ENCODE measurements around the gene LRRC4C.

LRRC4C gene

DNA sequence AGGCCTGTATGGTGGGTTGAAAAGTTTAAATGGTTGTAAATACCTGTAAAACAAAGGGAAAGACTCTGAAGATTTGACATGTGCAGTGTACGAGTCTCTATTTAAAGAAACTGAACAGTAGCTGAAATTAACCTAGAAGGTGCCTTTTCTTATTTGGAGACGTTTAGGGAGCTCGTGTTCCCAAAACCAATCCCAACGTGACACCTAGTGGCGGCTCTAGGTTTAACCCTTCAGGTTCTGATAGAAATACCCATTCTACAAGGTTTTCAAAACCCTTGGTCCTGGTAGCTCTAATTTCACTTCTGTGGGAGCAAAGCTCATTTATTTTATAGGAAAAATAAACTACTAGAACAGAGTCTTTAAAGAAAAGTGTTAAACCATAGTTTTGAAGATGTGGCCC is 258.3 kb downstream of the LRRC4C start:
- Histone ChIP-seq H3K4me1 (ENCODE audit: control insufficient read depth, insufficient read depth, low read length, unreplicated experiment) (no peaks in the 10 kb centered on the region), H2AFZ (ENCODE audit: low read length, unreplicated experiment) (no peak overlapping the region), H3K36me3 (ENCODE audit: insufficient read depth, low read length) (no peaks in the 10 kb centered on the region), H3K27ac (ENCODE audit: low read depth, low read length) (no peak overlapping the region), H3K79me2 (ENCODE audit: control insufficient read depth, insufficient read depth, low read length, unreplicated experiment) (no peaks in the 10 kb centered on the region), H3K27me3 (ENCODE audit: insufficient read depth, low read length) (no peaks in the 10 kb centered on the region; the same call in 1 of the 2 replicates), H3K4me3 (ENCODE audit: low read depth, low read length) (no peak overlapping the region)

DNA sequence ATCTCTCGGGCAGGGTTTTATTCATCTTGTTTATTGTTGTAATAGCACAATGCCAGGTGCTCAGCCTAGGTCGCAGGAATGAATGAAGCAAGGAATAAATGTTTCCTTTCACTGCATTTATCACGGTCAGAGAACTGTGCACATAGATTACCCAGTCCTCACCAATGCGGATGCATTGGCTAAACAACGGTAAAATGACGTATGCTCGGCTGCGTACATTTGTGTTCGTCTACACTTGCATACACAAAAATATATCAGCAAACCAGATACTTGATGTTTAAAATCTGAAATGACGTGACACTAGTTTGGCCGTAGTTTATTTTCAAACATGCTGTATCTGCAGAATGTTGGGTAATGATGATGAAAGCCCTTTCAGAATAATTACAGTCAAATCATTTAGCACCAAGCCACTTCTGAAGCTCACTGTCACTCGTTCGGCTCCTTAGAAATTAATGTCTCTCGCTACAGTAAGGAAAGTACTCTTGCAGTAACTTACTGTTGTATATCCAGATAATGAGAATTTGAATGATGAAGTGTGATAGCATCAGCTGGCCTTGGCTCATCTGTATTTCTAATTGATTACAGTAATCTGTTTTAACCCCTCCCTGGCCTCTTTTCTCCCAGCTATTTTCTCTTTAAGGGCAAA is 268.9 kb downstream of the LRRC4C start:
- Histone ChIP-seq H3K4me1 (ENCODE audit: control insufficient read depth, insufficient read depth, low read length, unreplicated experiment) (no peaks in the 10 kb centered on the region), H3K79me2 (ENCODE audit: control insufficient read depth, insufficient read depth, low read length, unreplicated experiment) (no peaks in the 10 kb centered on the region), H3K27me3 (ENCODE audit: insufficient read depth, low read length) (no peaks in the 10 kb centered on the region), H3K4me3 (ENCODE audit: low read depth, low read length) (no peak overlapping the region), H3K27ac (ENCODE audit: low read depth, low read length) (no peak overlapping the region), H2AFZ (ENCODE audit: low read length, unreplicated experiment) (no peak overlapping the region), H3K36me3 (ENCODE audit: insufficient read depth, low read length) (no peaks in the 10 kb centered on the region)

DNA sequence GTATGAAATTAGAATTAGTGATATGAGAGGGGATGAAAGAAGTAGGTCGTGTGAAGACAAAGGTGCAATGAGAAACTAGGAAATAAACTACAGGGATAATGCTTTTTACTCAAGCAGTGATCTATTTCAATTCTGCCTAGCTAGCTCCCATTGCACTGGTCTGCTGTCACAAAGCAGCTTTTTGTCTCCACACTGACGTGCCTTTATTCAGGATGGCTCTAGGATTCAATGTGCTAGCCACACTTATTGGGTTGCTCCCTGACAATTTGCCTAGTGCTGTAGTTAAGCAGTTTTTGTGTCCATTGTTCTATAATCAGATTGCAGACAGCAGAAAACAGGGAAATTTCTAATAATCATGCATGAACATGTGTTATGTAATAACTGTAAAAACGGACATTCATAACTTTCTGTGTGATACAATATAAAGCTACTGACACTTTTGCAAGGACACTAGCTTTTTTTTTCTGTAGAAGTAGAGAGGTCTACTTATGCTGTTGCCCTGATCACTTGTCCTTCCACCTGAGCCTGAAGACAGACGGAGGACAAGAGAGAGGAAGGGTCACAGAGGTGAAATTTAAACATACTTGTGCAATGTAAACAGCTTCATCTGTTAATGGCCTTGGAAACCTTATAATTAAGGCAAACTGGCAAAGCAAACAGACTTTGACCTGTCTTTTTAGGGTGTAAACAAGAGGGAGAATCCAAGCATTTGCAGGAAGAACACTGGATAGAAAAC is 269.6 kb downstream of the LRRC4C start:
- H3K36me3 ChIP-seq (ENCODE audit: insufficient read depth, low read length) = no peaks in the 10 kb centered on the region
- no peaks in the 10 kb centered on the region for H3K79me2 ChIP-seq (ENCODE audit: control insufficient read depth, insufficient read depth, low read length, unreplicated experiment)
- H3K27me3 ChIP-seq (ENCODE audit: insufficient read depth, low read length) = no peaks in the 10 kb centered on the region

DNA sequence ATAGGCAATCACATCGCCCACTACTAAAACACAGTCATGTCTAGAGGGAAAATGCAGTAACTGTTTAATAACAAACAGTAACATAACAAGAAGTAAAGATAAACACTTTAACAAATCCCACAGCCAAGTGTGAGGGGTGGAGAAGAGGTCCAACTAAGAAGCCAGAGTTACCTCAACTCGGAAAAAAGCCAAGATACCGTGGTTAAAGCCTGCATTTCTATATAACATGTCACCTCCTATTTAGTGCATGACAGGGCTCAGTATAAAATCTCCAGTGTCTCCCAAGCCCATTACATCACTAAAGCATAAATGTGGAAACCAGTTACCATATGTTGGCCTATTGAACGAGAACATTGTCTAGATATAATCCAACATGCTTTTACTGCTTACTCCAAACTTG is 281.7 kb downstream of the LRRC4C start:
- Histone ChIP-seq H3K79me2 (ENCODE audit: control insufficient read depth, insufficient read depth, low read length, unreplicated experiment) (no peaks in the 10 kb centered on the region), H3K36me3 (ENCODE audit: insufficient read depth, low read length) (no peaks in the 10 kb centered on the region), H3K27me3 (ENCODE audit: insufficient read depth, low read length) (no peaks in the 10 kb centered on the region), H3K4me3 (ENCODE audit: low read depth, low read length) (no peak overlapping the region), H3K4me1 (ENCODE audit: control insufficient read depth, insufficient read depth, low read length, unreplicated experiment) (no peaks in the 10 kb centered on the region), H3K27ac (ENCODE audit: low read depth, low read length) (no peak overlapping the region), H2AFZ (ENCODE audit: low read length, unreplicated experiment) (no peak overlapping the region)

More for the DNA sequence above, 269.6 kb downstream of the LRRC4C start:
- no peaks in the 10 kb centered on the region for H3K4me1 ChIP-seq (ENCODE audit: control insufficient read depth, insufficient read depth, low read length, unreplicated experiment)
- H3K27ac ChIP-seq (ENCODE audit: low read depth, low read length) = no peak overlapping the region
- no peak overlapping the region for H2AFZ ChIP-seq (ENCODE audit: low read length, unreplicated experiment)
- no peak overlapping the region for H3K4me3 ChIP-seq (ENCODE audit: low read depth, low read length)

DNA sequence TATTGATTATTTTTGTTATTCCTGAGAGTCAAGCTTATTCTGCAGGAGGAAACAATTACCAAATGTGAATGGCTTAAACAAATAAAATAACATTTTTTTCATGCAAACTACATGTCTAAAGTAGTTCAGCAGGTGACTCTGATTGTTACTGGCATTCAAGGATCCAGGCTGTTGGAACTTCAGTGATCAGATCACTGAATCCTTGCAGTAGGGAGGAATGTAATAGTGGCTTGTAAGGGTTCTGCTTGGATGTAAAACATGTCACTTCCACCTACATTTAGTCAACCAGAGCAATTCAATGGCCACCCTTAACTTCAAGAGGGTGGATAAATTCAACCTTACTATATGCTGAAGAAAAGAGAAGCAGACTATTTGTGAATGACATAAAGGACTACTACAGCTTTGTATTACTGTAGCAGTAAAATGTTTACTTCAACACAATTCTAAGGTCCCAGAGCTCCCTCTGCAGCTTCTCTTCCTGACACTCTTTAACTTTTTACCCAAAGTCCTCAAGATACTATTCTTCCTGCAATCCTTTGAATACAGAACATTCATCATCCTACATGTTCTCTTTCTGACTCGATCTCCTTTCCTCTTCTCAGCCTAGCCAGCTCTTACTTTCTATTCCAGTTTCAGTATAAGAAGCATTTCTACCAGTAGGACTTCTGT is 284.0 kb downstream of the LRRC4C start:
- Histone ChIP-seq H3K27ac (ENCODE audit: low read depth, low read length) (no peak overlapping the region), H3K36me3 (ENCODE audit: insufficient read depth, low read length) (no peaks in the 10 kb centered on the region), H3K4me1 (ENCODE audit: control insufficient read depth, insufficient read depth, low read length, unreplicated experiment) (no peaks in the 10 kb centered on the region), H3K79me2 (ENCODE audit: control insufficient read depth, insufficient read depth, low read length, unreplicated experiment) (no peaks in the 10 kb centered on the region), H3K27me3 (ENCODE audit: insufficient read depth, low read length) (no peaks in the 10 kb centered on the region), H2AFZ (ENCODE audit: low read length, unreplicated experiment) (no peak overlapping the region), H3K4me3 (ENCODE audit: low read depth, low read length) (no peak overlapping the region)

DNA sequence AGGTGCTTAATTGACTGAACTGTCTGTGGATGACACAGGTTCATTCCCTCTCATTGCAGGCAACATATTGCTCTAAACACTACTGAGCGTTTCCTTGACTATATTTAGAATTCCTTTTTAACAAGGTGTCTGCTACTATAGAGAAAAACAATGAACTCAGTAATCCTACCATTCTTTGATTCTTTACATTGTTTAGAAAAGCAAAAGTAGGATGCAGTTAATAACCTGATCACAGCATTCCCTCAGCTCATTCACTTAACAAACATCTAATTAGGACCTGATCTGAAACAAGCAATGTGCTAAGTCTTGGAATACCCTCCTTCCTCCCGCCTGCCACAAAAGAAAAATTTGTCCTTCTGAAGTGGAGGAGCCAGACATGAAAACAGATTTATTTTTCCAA is 313.1 kb downstream of the LRRC4C start:
- Histone ChIP-seq H3K4me1 (ENCODE audit: control insufficient read depth, insufficient read depth, low read length, unreplicated experiment) (no peaks in the 10 kb centered on the region), H3K27ac (ENCODE audit: low read depth, low read length) (no peak overlapping the region), H3K79me2 (ENCODE audit: control insufficient read depth, insufficient read depth, low read length, unreplicated experiment) (no peaks in the 10 kb centered on the region), H3K27me3 (ENCODE audit: insufficient read depth, low read length) (no peaks in the 10 kb centered on the region), H3K36me3 (ENCODE audit: insufficient read depth, low read length) (no peaks in the 10 kb centered on the region), H3K4me3 (ENCODE audit: low read depth, low read length) (no peak overlapping the region), H2AFZ (ENCODE audit: low read length, unreplicated experiment) (no peak overlapping the region)

DNA sequence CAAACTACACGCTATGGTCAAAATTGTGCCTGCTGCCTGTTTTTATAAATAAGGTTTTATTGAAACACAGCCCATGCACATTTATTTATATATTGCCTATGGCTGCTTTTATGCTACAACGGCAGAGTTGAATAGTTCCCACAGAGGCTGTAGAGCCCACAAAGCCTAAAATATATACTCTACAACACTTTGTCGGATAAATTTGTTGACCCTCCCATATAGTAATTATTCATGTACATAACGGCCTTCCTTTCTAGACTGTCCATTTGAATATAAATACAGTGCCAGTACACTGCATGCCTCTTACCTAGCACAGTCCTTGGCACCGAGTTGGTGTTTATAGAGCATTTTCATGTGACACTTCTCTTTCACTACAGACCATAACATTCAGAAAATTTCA is 314.0 kb downstream of the LRRC4C start:
- Histone ChIP-seq H3K36me3 (ENCODE audit: insufficient read depth, low read length) (no peaks in the 10 kb centered on the region), H3K4me1 (ENCODE audit: control insufficient read depth, insufficient read depth, low read length, unreplicated experiment) (no peaks in the 10 kb centered on the region), H3K27ac (ENCODE audit: low read depth, low read length) (no peak overlapping the region), H3K79me2 (ENCODE audit: control insufficient read depth, insufficient read depth, low read length, unreplicated experiment) (no peaks in the 10 kb centered on the region), H2AFZ (ENCODE audit: low read length, unreplicated experiment) (no peak overlapping the region), H3K27me3 (ENCODE audit: insufficient read depth, low read length) (no peaks in the 10 kb centered on the region), H3K4me3 (ENCODE audit: low read depth, low read length) (no peak overlapping the region)

DNA sequence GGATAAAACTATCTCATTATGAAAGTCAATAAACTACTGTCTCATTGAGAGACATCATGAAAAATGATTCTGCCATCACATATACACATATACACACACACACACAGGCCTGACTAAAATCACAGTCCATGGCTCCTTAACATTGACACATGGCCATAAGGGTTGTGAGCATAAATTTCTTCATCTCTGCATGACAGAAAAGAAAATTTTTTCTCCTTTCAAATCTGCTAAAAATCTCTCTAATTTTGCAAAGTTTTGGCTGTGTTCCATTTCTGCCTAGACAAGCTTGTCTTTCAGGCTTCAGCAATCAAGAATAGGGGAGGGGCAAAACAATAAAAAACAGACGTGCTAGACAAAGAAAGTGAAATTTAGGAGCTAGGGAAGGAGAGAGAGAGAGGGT is 324.5 kb downstream of the LRRC4C start:
- no peaks in the 10 kb centered on the region for H3K36me3 ChIP-seq (ENCODE audit: insufficient read depth, low read length)
- H3K79me2 ChIP-seq (ENCODE audit: control insufficient read depth, insufficient read depth, low read length, unreplicated experiment) = no peaks in the 10 kb centered on the region
- no peaks in the 10 kb centered on the region for H3K4me1 ChIP-seq (ENCODE audit: control insufficient read depth, insufficient read depth, low read length, unreplicated experiment)
- no peak overlapping the region for H3K4me3 ChIP-seq (ENCODE audit: low read depth, low read length)
- no peak overlapping the region for H2AFZ ChIP-seq (ENCODE audit: low read length, unreplicated experiment)
- no peaks in the 10 kb centered on the region for H3K27me3 ChIP-seq (ENCODE audit: insufficient read depth, low read length)
- H3K27ac ChIP-seq (ENCODE audit: low read depth, low read length) = no peak overlapping the region

DNA sequence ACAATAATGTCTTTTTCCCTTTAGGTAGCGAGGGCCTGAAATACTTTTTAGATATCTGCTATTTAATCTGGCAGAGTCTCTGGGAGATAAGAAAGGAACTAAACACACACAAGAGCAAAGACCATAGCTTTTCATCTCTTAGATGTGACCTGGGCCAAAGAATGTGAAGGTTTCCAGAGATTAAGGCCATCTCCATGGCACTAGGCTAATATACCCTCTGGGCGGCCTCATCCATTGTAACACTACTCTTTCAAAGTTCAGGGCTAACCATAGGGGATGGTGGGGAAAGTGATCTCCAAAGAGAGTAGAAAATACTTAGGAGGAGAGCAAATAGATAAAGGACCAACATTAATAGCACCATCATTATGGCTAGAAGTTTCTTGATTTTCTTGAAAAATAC is 326.4 kb downstream of the LRRC4C start:
- Histone ChIP-seq H3K36me3 (ENCODE audit: insufficient read depth, low read length) (no peaks in the 10 kb centered on the region), H3K4me3 (ENCODE audit: low read depth, low read length) (no peak overlapping the region), H3K27me3 (ENCODE audit: insufficient read depth, low read length) (no peaks in the 10 kb centered on the region), H3K4me1 (ENCODE audit: control insufficient read depth, insufficient read depth, low read length, unreplicated experiment) (no peaks in the 10 kb centered on the region), H3K79me2 (ENCODE audit: control insufficient read depth, insufficient read depth, low read length, unreplicated experiment) (no peaks in the 10 kb centered on the region), H3K27ac (ENCODE audit: low read depth, low read length) (no peak overlapping the region), H2AFZ (ENCODE audit: low read length, unreplicated experiment) (no peak overlapping the region)

DNA sequence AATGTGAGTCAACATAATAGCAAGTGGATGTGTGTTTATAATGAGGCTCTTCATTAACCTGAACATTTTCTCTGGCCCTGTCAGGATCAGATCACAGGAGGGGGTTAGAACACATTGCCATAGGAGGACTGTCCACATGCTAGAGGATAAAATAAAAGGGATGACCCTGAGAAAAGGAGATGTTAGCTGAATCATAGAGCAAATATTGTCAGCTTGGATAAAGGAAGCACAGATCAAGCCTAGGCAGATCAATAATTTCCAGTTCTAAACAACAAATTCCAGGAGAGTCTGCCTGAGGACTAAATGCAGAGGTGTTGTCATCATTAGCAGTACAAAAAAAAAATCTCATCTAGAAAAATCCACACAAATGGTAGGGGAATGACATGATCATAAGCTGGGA is 337.9 kb downstream of the LRRC4C start:
- H3K4me1 ChIP-seq (ENCODE audit: control insufficient read depth, insufficient read depth, low read length, unreplicated experiment) = no peaks in the 10 kb centered on the region
- H3K27ac ChIP-seq (ENCODE audit: low read depth, low read length) = no peak overlapping the region
- H3K27me3 ChIP-seq (ENCODE audit: insufficient read depth, low read length) = no peaks in the 10 kb centered on the region
- no peaks in the 10 kb centered on the region for H3K36me3 ChIP-seq (ENCODE audit: insufficient read depth, low read length)
- no peak overlapping the region for H3K4me3 ChIP-seq (ENCODE audit: low read depth, low read length)
- no peaks in the 10 kb centered on the region for H3K79me2 ChIP-seq (ENCODE audit: control insufficient read depth, insufficient read depth, low read length, unreplicated experiment)
- H2AFZ ChIP-seq (ENCODE audit: low read length, unreplicated experiment) = no peak overlapping the region

DNA sequence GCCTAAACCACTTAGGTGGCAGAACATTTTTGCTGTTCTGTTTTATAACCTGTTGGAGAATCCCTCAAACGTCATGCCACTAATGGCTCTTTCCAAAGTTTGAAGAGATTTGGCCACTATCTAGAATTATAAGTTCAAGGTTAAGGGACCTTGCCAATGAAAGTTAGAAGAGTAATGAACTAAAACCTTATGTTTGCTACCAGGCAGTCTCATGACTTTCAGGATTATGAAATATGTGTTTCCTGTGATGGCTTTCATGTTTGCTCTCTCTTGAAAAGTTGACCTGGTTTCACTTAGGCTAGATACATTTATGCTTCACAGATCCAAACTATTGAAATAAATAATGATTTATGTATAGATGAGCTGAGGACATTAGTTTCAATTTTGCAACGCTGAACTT is 340.0 kb downstream of the LRRC4C start:
- Histone ChIP-seq H3K27ac (ENCODE audit: low read depth, low read length) (no peak overlapping the region), H3K4me1 (ENCODE audit: control insufficient read depth, insufficient read depth, low read length, unreplicated experiment) (no peaks in the 10 kb centered on the region), H2AFZ (ENCODE audit: low read length, unreplicated experiment) (no peak overlapping the region), H3K4me3 (ENCODE audit: low read depth, low read length) (no peak overlapping the region), H3K36me3 (ENCODE audit: insufficient read depth, low read length) (no peaks in the 10 kb centered on the region), H3K27me3 (ENCODE audit: insufficient read depth, low read length) (no peaks in the 10 kb centered on the region), H3K79me2 (ENCODE audit: control insufficient read depth, insufficient read depth, low read length, unreplicated experiment) (no peaks in the 10 kb centered on the region)
